ENCODE measurements around the gene CTNNBIP1.

Gene CTNNBIP1

GRCh38 chr1:9848022-9848421, 62.0 kb downstream of the CTNNBIP1 start:
- TF ChIP-seq CTCF (IDR thresholded peaks at IDR 0.05; ENCODE audit: low read depth, low read length, missing control alignments) = no peak
- Histone ChIP-seq H3K4me3 (ENCODE audit: low read depth, low read length) (no peak overlapping the region), H3K27ac (no peak overlapping the region), H3K27me3 (replicated peaks) (no peaks in the 10 kb centered on the region), H3K36me3 (replicated peaks) (no peaks in the 10 kb centered on the region)
- in situ Hi-C loops (cut with HindIII; ENCODE audit: low pct_ligation_motif_present, low sequenced_read_pairs) = no loop called here
- no peak for DNase-seq

- in situ Hi-C loops (cut with HindIII; ENCODE audit: low pct_ligation_motif_present, low sequenced_read_pairs) = no loop called here
- H3K27me3 ChIP-seq (replicated peaks) = no peaks in the 10 kb centered on the region
- no peak for TF ChIP-seq CTCF (IDR thresholded peaks at IDR 0.05; ENCODE audit: low read depth, low read length, missing control alignments)
Measured at GRCh38 chr1:9847269-9847668, 62.8 kb downstream of the CTNNBIP1 start.

GRCh38 chr1:9846611-9847171, 63.4 kb downstream of the CTNNBIP1 start:
- H3K27ac ChIP-seq = no peak overlapping the region
- H3K27me3 ChIP-seq (replicated peaks) = no peaks in the 10 kb centered on the region
- no peaks in the 10 kb centered on the region for H3K36me3 ChIP-seq (replicated peaks)
- in situ Hi-C loops (cut with HindIII; ENCODE audit: low pct_ligation_motif_present, low sequenced_read_pairs) = no loop called here
- no peak overlapping the region for H3K4me3 ChIP-seq (ENCODE audit: low read depth, low read length)
- no peak for DNase-seq
- no peak for TF ChIP-seq CTCF (IDR thresholded peaks at IDR 0.05; ENCODE audit: low read depth, low read length, missing control alignments)

More at GRCh38 chr1:9847269-9847668, 62.8 kb downstream of the CTNNBIP1 start:
- H3K27ac ChIP-seq = no peak overlapping the region
- H3K4me3 ChIP-seq (ENCODE audit: low read depth, low read length) = no peak overlapping the region
- H3K36me3 ChIP-seq (replicated peaks) = no peaks in the 10 kb centered on the region
- no peak for DNase-seq

GRCh38 chr1:9845914-9846313, 64.2 kb downstream of the CTNNBIP1 start:
- no peak for DNase-seq
- H3K36me3 ChIP-seq (replicated peaks) = no peaks in the 10 kb centered on the region
- no peak for TF ChIP-seq CTCF (IDR thresholded peaks at IDR 0.05; ENCODE audit: low read depth, low read length, missing control alignments)
- H3K27ac ChIP-seq = no peak overlapping the region
- in situ Hi-C loops (cut with HindIII; ENCODE audit: low pct_ligation_motif_present, low sequenced_read_pairs) = no loop called here
- no peaks in the 10 kb centered on the region for H3K27me3 ChIP-seq (replicated peaks)
- no peak overlapping the region for H3K4me3 ChIP-seq (ENCODE audit: low read depth, low read length)

- no peak for TF ChIP-seq CTCF (IDR thresholded peaks at IDR 0.05; ENCODE audit: low read depth, low read length, missing control alignments)
- Histone ChIP-seq H3K4me3 (ENCODE audit: low read depth, low read length) (no peak overlapping the region), H3K27me3 (replicated peaks) (no peaks in the 10 kb centered on the region), H3K27ac (no peak overlapping the region), H3K36me3 (replicated peaks) (no peaks in the 10 kb centered on the region)
- DNase-seq = no peak
- in situ Hi-C loops (cut with HindIII; ENCODE audit: low pct_ligation_motif_present, low sequenced_read_pairs) = no loop called here
Measured at GRCh38 chr1:9844756-9845155, 65.3 kb downstream of the CTNNBIP1 start.

- in situ Hi-C loops (cut with HindIII; ENCODE audit: low pct_ligation_motif_present, low sequenced_read_pairs) = no loop called here
- Histone ChIP-seq H3K36me3 (replicated peaks) (no peaks in the 10 kb centered on the region), H3K27ac (no peak overlapping the region), H3K4me3 (ENCODE audit: low read depth, low read length) (no peak overlapping the region), H3K27me3 (replicated peaks) (no peaks in the 10 kb centered on the region)
- no peak for DNase-seq
- TF ChIP-seq CTCF (IDR thresholded peaks at IDR 0.05; ENCODE audit: low read depth, low read length, missing control alignments) = no peak
Measured at GRCh38 chr1:9844106-9844505, 66.0 kb downstream of the CTNNBIP1 start.

Measured in brain microvascular endothelial cell (primary cell).